H1 (cell line): ENCODE data around the gene HRH3. TPM values are rescaled to one million over a fixed set of nuclear protein-coding genes. Genes with fewer than 3 reads are reported as not detected.

Experiments used
- CTCF ChIA-PET: fragments of 300-600 bp; sonication (Branson Sonifier 250); formaldehyde crosslinking; loops from one replicate; lab custom pipeline; 2021; ENCODE audit not compliant: partially characterized antibody; lab: Charles Lee
- POLR2A ChIA-PET: fragments of 300-600 bp; sonication (Branson Sonifier 250); formaldehyde crosslinking; loops from one replicate; lab custom pipeline; 2021; ENCODE audit warnings: inconsistent platforms; ENCODE audit not compliant: partially characterized antibody; lab: Charles Lee
- DNase-seq, 2 experiments: peaks; one replicate each; pipeline versions ENCODE4 v3.0.0 to v3.0.0-alpha.2; 2010 to 2022; ENCODE audit warnings: low spot score in 2 of 2, low read depth in 1 of 2, mixed read lengths in 1 of 2
- FAIRE-seq: peaks from 2 replicates; lab custom pipeline; 2011; peaks lifted over from hg19 to GRCh38; lab: Jason Lieb, UNC
- H2AFZ ChIP-seq: 2 replicates; pipeline ENCODE4 v1.8.1; 2012; ENCODE audit warnings: low read length, inconsistent platforms
- H2AK5ac ChIP-seq: 2 replicates; pipeline ENCODE4 v1.6.1; 2013; ENCODE audit warnings: low read depth, low read length
- H2BK120ac ChIP-seq: replicated peaks from 2 replicates; pipeline ENCODE3; 2013; ENCODE audit warnings: low read depth, low read length, inconsistent platforms
- H2BK12ac ChIP-seq: 2 replicates; pipeline ENCODE4 v1.6.1; 2013; ENCODE audit warnings: low read depth, low read length
- H2BK15ac ChIP-seq: 2 replicates; pipeline ENCODE4 v1.6.1; 2013; ENCODE audit warnings: low read length
- H2BK20ac ChIP-seq: 2 replicates; pipeline ENCODE4 v1.6.1; 2013; ENCODE audit warnings: low read length
- H2BK5ac ChIP-seq: 2 replicates; pipeline ENCODE4 v1.6.1; 2013; ENCODE audit warnings: low read depth, low read length
- H3K14ac ChIP-seq: 2 replicates; pipeline ENCODE4 v1.6.1; 2013; ENCODE audit warnings: inconsistent platforms; ENCODE audit not compliant: insufficient read length
- H3K18ac ChIP-seq: 2 replicates; pipeline ENCODE4 v1.6.1; 2013; ENCODE audit warnings: low read length; ENCODE audit errors: extremely low read depth
- H3K23ac ChIP-seq: 2 replicates; pipeline ENCODE4 v1.6.1; 2013; ENCODE audit warnings: inconsistent platforms; ENCODE audit not compliant: insufficient read length
- H3K23me2 ChIP-seq: 2 replicates; pipeline ENCODE4 v1.6.1; 2013; ENCODE audit warnings: low read depth, low read length
- H3K27ac ChIP-seq: 2 replicates; pipeline ENCODE4 v1.6.1; 2011; ENCODE audit warnings: low read depth, low read length, inconsistent platforms
- H3K27me3 ChIP-seq, 4 experiments: replicated peaks in 1 of 4; 1 replicate in 1 of 4; 2 replicates in 3 of 4; pipeline versions ENCODE4 v1.6.1 to v1.8.1; 2011 to 2013; ENCODE audit warnings: low read length in 3 of 4, mild to moderate bottlenecking in 3 of 4, inconsistent platforms in 2 of 4, mixed read lengths in 2 of 4, moderate library complexity in 1 of 4; ENCODE audit not compliant: control insufficient read depth in 3 of 4, insufficient read depth in 3 of 4; ENCODE audit errors: extremely low read depth in 1 of 4
- H3K36me3 ChIP-seq, 4 experiments: 2 replicates each; pipeline versions ENCODE4 v1.6.1 to v1.8.1; 2011 to 2013; ENCODE audit warnings: mild to moderate bottlenecking in 4 of 4, low read length in 3 of 4, moderate library complexity in 2 of 4, control low read depth in 1 of 4, inconsistent platforms in 1 of 4; ENCODE audit not compliant: insufficient read depth in 4 of 4, control insufficient read depth in 2 of 4
- H3K4ac ChIP-seq: replicated peaks from 2 replicates; pipeline ENCODE3; 2013; ENCODE audit warnings: low read length, low read depth, mixed read lengths, inconsistent platforms; ENCODE audit not compliant: insufficient read length
- H3K4me1 ChIP-seq, 4 experiments: replicated peaks in 1 of 4; 1 replicate in 1 of 4; 2 replicates in 3 of 4; pipeline versions ENCODE4 v1.6.1 to v1.8.1; 2011 to 2013; ENCODE audit warnings: low read length in 3 of 4, inconsistent platforms in 2 of 4, mixed read lengths in 1 of 4; ENCODE audit not compliant: insufficient read depth in 4 of 4, control insufficient read depth in 3 of 4
- H3K4me2 ChIP-seq, 2 experiments: 2 replicates each; pipeline versions ENCODE4 v1.6.1 to v1.8.1; 2011 to 2013; ENCODE audit warnings: low read depth in 2 of 2, low read length in 2 of 2, control low read depth in 1 of 2, inconsistent platforms in 1 of 2, mild to moderate bottlenecking in 1 of 2; ENCODE audit not compliant: insufficient read depth in 1 of 2
- H3K4me3 ChIP-seq, 4 experiments: fragments of 200-600, 300-600 bp in 1 of 4; sonication (generic), shearing (Covaris generic), sonication (Bioruptor Twin) in 1 of 4; 2 replicates each; pipeline versions ENCODE4 v1.5.1 to v1.8.1; 2011 to 2016; ENCODE audit warnings: low read length in 4 of 4, low read depth in 3 of 4, control low read depth in 2 of 4, inconsistent platforms in 2 of 4, mild to moderate bottlenecking in 2 of 4, mixed read lengths in 1 of 4, moderate library complexity in 1 of 4; ENCODE audit not compliant: insufficient read depth in 2 of 4; ENCODE audit errors: extremely low read depth in 1 of 4
- H3K56ac ChIP-seq: replicated peaks from 2 replicates; pipeline ENCODE3; 2013; ENCODE audit warnings: low read depth, mild to moderate bottlenecking, mixed read lengths, low read length, inconsistent platforms; ENCODE audit not compliant: insufficient read length
- H3K79me1 ChIP-seq: 2 replicates; pipeline ENCODE4 v1.6.1; 2013; ENCODE audit warnings: low read depth, low read length, control low read depth
- H3K79me2 ChIP-seq, 2 experiments: 2 replicates each; pipeline versions ENCODE4 v1.6.1 to v1.8.1; 2012 to 2013; ENCODE audit warnings: low read length in 2 of 2, mild to moderate bottlenecking in 2 of 2, inconsistent platforms in 1 of 2; ENCODE audit not compliant: insufficient read depth in 2 of 2, control insufficient read depth in 1 of 2
- H3K9ac ChIP-seq, 4 experiments: replicated peaks in 1 of 4; 1 replicate in 1 of 4; 2 replicates in 3 of 4; pipeline versions ENCODE4 v1.6.1 to v1.8.1; 2011 to 2013; ENCODE audit warnings: low read depth in 3 of 4, low read length in 3 of 4, control low read depth in 2 of 4, mild to moderate bottlenecking in 2 of 4, moderate library complexity in 2 of 4, inconsistent platforms in 1 of 4; ENCODE audit errors: extremely low read depth in 1 of 4
- H3K9me3 ChIP-seq, 2 experiments: 2 replicates each; pipeline versions ENCODE4 v1.6.1 to v1.8.1; 2012 to 2013; ENCODE audit warnings: mild to moderate bottlenecking in 2 of 2, moderate library complexity in 2 of 2, control low read depth in 1 of 2, inconsistent platforms in 1 of 2, low read depth in 1 of 2, low read length in 1 of 2, mixed read lengths in 1 of 2; ENCODE audit not compliant: insufficient read depth in 2 of 2
- H4K20me1 ChIP-seq, 2 experiments: replicated peaks in 1 of 2; 2 replicates each; pipeline versions ENCODE3 to v1.8.1; 2011 to 2013; ENCODE audit warnings: inconsistent platforms in 2 of 2, low read length in 2 of 2, mild to moderate bottlenecking in 1 of 2; ENCODE audit not compliant: insufficient read depth in 2 of 2, control insufficient read depth in 1 of 2
- H4K5ac ChIP-seq: 2 replicates; pipeline ENCODE4 v1.6.1; 2013; ENCODE audit warnings: low read length, low read depth, mixed read lengths, inconsistent platforms; ENCODE audit not compliant: insufficient read length
- H4K8ac ChIP-seq: 2 replicates; pipeline ENCODE4 v1.8.0; 2013; ENCODE audit warnings: mild to moderate bottlenecking, moderate library complexity, low read length, inconsistent platforms; ENCODE audit not compliant: insufficient read depth; ENCODE audit errors: extremely low read depth
- H4K91ac ChIP-seq: replicated peaks from 2 replicates; pipeline ENCODE3; 2013; ENCODE audit warnings: low read length, mixed read lengths, inconsistent platforms; ENCODE audit not compliant: insufficient read length
- CBX8 ChIP-seq: fragments of 300-800, 300-1000 bp; sonication (generic); IDR thresholded peaks from 2 replicates; pipeline ENCODE4 v1.7.1; 2016; ENCODE audit warnings: low read depth, low read length, borderline replicate concordance
- CTBP2 ChIP-seq: IDR thresholded peaks from 2 replicates; pipeline ENCODE4 v1.7.0; 2011; ENCODE audit warnings: borderline replicate concordance, mild to moderate bottlenecking, moderate library complexity, mixed read lengths, low read length; ENCODE audit not compliant: insufficient read depth, insufficient read length
- E2F6 ChIP-seq: IDR thresholded peaks from 2 replicates; pipeline ENCODE4 v1.6.1; 2012; ENCODE audit warnings: inconsistent platforms
- EGR1 ChIP-seq: IDR thresholded peaks from 2 replicates; pipeline ENCODE4 v1.6.1; 2011; ENCODE audit warnings: low read depth, low read length, borderline replicate concordance
- MAX ChIP-seq: IDR thresholded peaks from 2 replicates; pipeline ENCODE4 v1.6.1; 2012; ENCODE audit warnings: inconsistent platforms
- NRF1 ChIP-seq: IDR thresholded peaks from 2 replicates; pipeline ENCODE4 v1.6.1; 2011; ENCODE audit warnings: mild to moderate bottlenecking, low read depth, low read length, improper control_type of control experiment
- RAD21 ChIP-seq, 2 experiments: IDR thresholded peaks in 1 of 2; conservative IDR thresholded peaks in 1 of 2; 2 replicates each; pipeline ENCODE4 v1.6.1; 2011; ENCODE audit warnings: low read depth in 2 of 2, low read length in 2 of 2, improper control_type of control experiment in 1 of 2, inconsistent platforms in 1 of 2, mild to moderate bottlenecking in 1 of 2, moderate library complexity in 1 of 2
- RXRA ChIP-seq: IDR thresholded peaks from 2 replicates; pipeline ENCODE4 v1.6.1; 2011; ENCODE audit warnings: low read depth, mild to moderate bottlenecking, low read length, moderate library complexity; ENCODE audit not compliant: insufficient read depth
- WGBS, 2 experiments: shearing (Covaris generic) in 1 of 2; methylation state at CpG; one replicate each; pipeline versions ENCODE4 v1.1.6 to v1.1.7; 2013 to 2015; ENCODE audit warnings: low lambda C conversion rate in 2 of 2, mixed read lengths in 2 of 2, inconsistent platforms in 1 of 2, low coverage in 1 of 2, missing lambda C conversion rate in 1 of 2; ENCODE audit not compliant: insufficient replicate concordance in 2 of 2, insufficient coverage in 1 of 2, insufficient read length in 1 of 2; ENCODE audit errors: extremely low coverage in 1 of 2, missing lambda C conversion rate in 1 of 2; 5-methylcytosine and 5-hydroxymethylcytosine counted together
- polyA plus RNA-seq, 7 experiments: library from polyadenylated mRNA; depleted of rRNA in 3 of 7; stranded (reverse) in 5 of 7; unstranded in 2 of 7; fragments of >200 nt in 5 of 7; fragments of 200-250 nt in 2 of 7; gene quantifications; 1 replicate in 5 of 7; 2 replicates in 1 of 7; 4 replicates in 1 of 7; pipeline versions ENCODE4 v1.2.1 to v1.2.3, GENCODE V29; 2011 to 2013; ENCODE audit warnings: missing spikeins in 2 of 7, mixed read lengths in 2 of 7
- total RNA-seq: library from RNA; stranded (reverse); fragmentation: NEBNext Ultra II Directional; extraction: Animal tissue kit (Norgen Biotek cat#: 25700); gene quantifications from 2 replicates; pipeline ENCODE4 v1.2.1, GENCODE V29; 2021

The HRH3 gene
- total and polyA plus RNA-seq, 2 of the 8 experiments (the other 6 are each of a cell fraction or from before 2014, with no cell fraction given), result 2.0 to 4.5 TPM

GRCh38 chr20:62182469-62183425, 37.3 kb downstream of the HRH3 start, which contains the start of gene MTG2:
Gene MTG2 (plus strand): TSS chr20:62183028. CDS start chr20:62193421, 10,393 bp downstream.
- Histone ChIP-seq H3K9me3 (no peaks in the 10 kb centered on the region), H3K23ac (no peak within 1 kb of the TSS), H2AK5ac (no peak within 1 kb of the TSS), H3K27me3 (no peaks in the 10 kb centered on the region), H2AFZ (no peak within 1 kb of the TSS; the same call in 1 of the 2 replicates), H3K36me3 (peaks cover 0 to 11% (median 5%) of the 10 kb centered on the region in 4 experiments; a peak in 6 of 8 replicates), H3K79me2 (peaks cover 6 to 28% of the 10 kb centered on the region in 2 experiments; a peak in 3 of 4 replicates), H3K56ac (peak within 1 kb of the TSS; percentile 90), H3K4me3 (peak within 1 kb of the TSS; percentile 81 to 93 (median 90)), H2BK20ac (no peak within 1 kb of the TSS), H3K27ac (peak within 1 kb of the TSS; percentile 82), H2BK120ac (no peak within 1 kb of the TSS), H2BK5ac (peak within 1 kb of the TSS; percentile 87), H4K8ac (peak within 1 kb of the TSS; percentile 96), H3K9ac (peak within 1 kb of the TSS; percentile 86 to 88 (median 88)), H3K79me1 (peaks cover 13% of the 10 kb centered on the region; the same call in 1 of the 2 replicates), H3K4me1 (peaks cover 0 to 5% (median 1%) of the 10 kb centered on the region in 4 experiments; a peak in 3 of 7 replicates), H4K5ac (peak within 1 kb of the TSS; percentile 53), H2BK12ac (no peak within 1 kb of the TSS), H4K20me1 (peaks cover 0 to 6% of the 10 kb centered on the region in 2 experiments), H3K4me2 (peak within 1 kb of the TSS; percentile 96 to 98), H2BK15ac (no peak within 1 kb of the TSS), H4K91ac (peak within 1 kb of the TSS; percentile 77), H3K18ac (peak within 1 kb of the TSS; percentile 66), H3K23me2 (peaks cover 3% of the 10 kb centered on the region), H3K14ac (no peak within 1 kb of the TSS), H3K4ac (peak within 1 kb of the TSS; percentile 91)
- DNase-seq, result peak; percentile 90 to 93
- 2% methylated on average over 82 of the region's 96 CpGs; no CpG with 5 or more reads in 1 of the 2 experiments for WGBS, 2 experiments
- ChIA-PET CTCF (interaction anchor here (1.6 kb wide), 1 partner anchor 172 kb away, joined by 3 read pairs; no protein-coding TSS in a partner anchor), POLR2A (interaction anchor here (0.7 to 1.8 kb wide), 8 partner anchors 8 to 129 kb away, joined by 3 to 4 read pairs (median 3); no protein-coding TSS in a partner anchor)
- FAIRE-seq, result no peak
- TF ChIP-seq CTBP2, result no peak
- TF ChIP-seq CBX8, result no peak
- TF ChIP-seq MAX, result peak; percentile 50; the same call in 1 of the 2 replicates
- TF ChIP-seq RAD21 (IDR thresholded peaks at IDR 0.05 in 1 of 2, conservative IDR thresholded peaks at IDR 0.05 in 1 of 2; ENCODE audit: low read depth in 2 of 2, low read length in 2 of 2), result 0 out of 4 replicates have a peak, but pooled peaks of 1 of the 2 experiments have one; percentile 10
- TF ChIP-seq RXRA, result no peak
- TF ChIP-seq EGR1, result peak; percentile 50; the same call in 1 of the 2 replicates
- TF ChIP-seq NRF1, result peak; percentile 60
- TF ChIP-seq E2F6, result peak; percentile 54; the same call in 1 of the 2 replicates
